GM23248 (cell line): ENCODE results near the gene STYX. TPM values are rescaled to one million over a fixed set of nuclear protein-coding genes. Genes with fewer than 3 reads are reported as not detected.
"Not testable (repeated sequence)": the region's sequence is repeated elsewhere in the genome, so short reads cannot be mapped to it uniquely, and the experiment has no call there.

ENCODE experiments used
- DNase-seq: peaks from one replicate; pipeline ENCODE4 v3.0.0-alpha.2; 2015
- H2AFZ ChIP-seq: fragments of 200-600 bp; sonication (generic); 2 replicates; pipeline ENCODE4 v1.6.1; 2016; ENCODE audit warnings: antibody characterized with exemption
- H3F3A ChIP-seq: fragments of 200-600 bp; sonication (generic); 2 replicates; pipeline ENCODE4 v1.6.1; 2016; ENCODE audit warnings: mild to moderate bottlenecking, antibody characterized with exemption, mixed run types; ENCODE audit not compliant: insufficient read depth
- H3K27ac ChIP-seq: fragments of 200-600 bp; sonication (generic); 2 replicates; pipeline ENCODE4 v1.5.1; 2016; ENCODE audit warnings: mild to moderate bottlenecking
- H3K27me3 ChIP-seq: fragments of 200-600 bp; sonication (generic); replicated peaks from 2 replicates; pipeline ENCODE4 v1.6.1; 2016; ENCODE audit warnings: mild to moderate bottlenecking; ENCODE audit not compliant: insufficient read depth
- H3K36me3 ChIP-seq: fragments of 200-600 bp; sonication (generic); 2 replicates; pipeline ENCODE4 v1.6.1; 2016; ENCODE audit warnings: low read depth, mild to moderate bottlenecking
- H3K4me1 ChIP-seq: fragments of 200-600 bp; sonication (generic); 2 replicates; pipeline ENCODE4 v1.6.1; 2016; ENCODE audit warnings: mild to moderate bottlenecking; ENCODE audit not compliant: insufficient read depth
- H3K4me2 ChIP-seq: fragments of 200-600 bp; sonication (generic); one replicate; pipeline ENCODE4 v1.6.1; 2016; ENCODE audit warnings: mild to moderate bottlenecking; ENCODE audit not compliant: unreplicated experiment
- H3K4me3 ChIP-seq: fragments of 200-600 bp; sonication (generic); 2 replicates; pipeline ENCODE4 v1.5.1; 2016; ENCODE audit warnings: mild to moderate bottlenecking
- H3K79me2 ChIP-seq: fragments of 200-600 bp; sonication (generic); 2 replicates; pipeline ENCODE4 v1.6.1; 2016; ENCODE audit warnings: mild to moderate bottlenecking; ENCODE audit not compliant: insufficient read depth
- H3K9ac ChIP-seq: fragments of 200-600 bp; sonication (generic); 2 replicates; pipeline ENCODE4 v1.6.1; 2016; ENCODE audit warnings: mild to moderate bottlenecking
- H3K9me2 ChIP-seq: fragments of 200-600 bp; sonication (generic); 2 replicates; pipeline ENCODE4 v1.6.1; 2016; ENCODE audit warnings: mixed run types, mild to moderate bottlenecking, moderate library complexity; ENCODE audit not compliant: insufficient read depth
- H3K9me3 ChIP-seq: fragments of 200-600 bp; sonication (generic); one replicate; pipeline ENCODE4 v1.6.1; 2017; ENCODE audit warnings: low read depth
- H4K20me1 ChIP-seq: fragments of 200-600 bp; sonication (generic); 2 replicates; pipeline ENCODE4 v1.6.0; 2016; ENCODE audit not compliant: insufficient read depth
- EZH2 ChIP-seq: fragments of 200-600 bp; sonication (generic); IDR thresholded peaks from 2 replicates; pipeline ENCODE4 v1.6.1; 2018; ENCODE audit warnings: antibody characterized with exemption, mild to moderate bottlenecking; ENCODE audit not compliant: insufficient read depth, poor library complexity, severe bottlenecking
- EZH2phosphoT487 ChIP-seq: fragments of 200-600 bp; sonication (generic); IDR thresholded peaks from 2 replicates; pipeline ENCODE4 v1.6.1; 2018; ENCODE audit warnings: antibody characterized with exemption, moderate library complexity, mild to moderate bottlenecking, low read depth; ENCODE audit not compliant: insufficient read depth
- WGBS, 2 experiments: methylation state at CpG; one replicate each; pipeline ENCODE4 v1.1.6; 2015 to 2017; ENCODE audit warnings: low lambda C conversion rate in 2 of 2, low coverage in 1 of 2; ENCODE audit errors: missing lambda C conversion rate in 2 of 2; 5-methylcytosine and 5-hydroxymethylcytosine counted together
- in situ Hi-C: fragments of 300-500 bp; cut with MboI; formaldehyde crosslinking; loops from 2 replicates; pipeline ENCODE4 v1.15.0; 2020
- polyA plus RNA-seq: library from polyadenylated mRNA; unstranded; fragments of >200 nt; fragmentation: Nextera tagmentation; extraction: Ambion mirVana; gene quantifications from 2 replicates; pipeline ENCODE4 v1.2.1, GENCODE V29; 2016
- total RNA-seq: library from RNA; depleted of rRNA; stranded (reverse); fragments of >200 nt; shearing (Covaris generic); gene quantifications from 2 replicates; pipeline ENCODE4 v1.2.3, GENCODE V29; 2014

STYX gene
- total and polyA plus RNA-seq, 2 experiments from 2014 or later, result 20.1 to 23.0 TPM

DNA sequence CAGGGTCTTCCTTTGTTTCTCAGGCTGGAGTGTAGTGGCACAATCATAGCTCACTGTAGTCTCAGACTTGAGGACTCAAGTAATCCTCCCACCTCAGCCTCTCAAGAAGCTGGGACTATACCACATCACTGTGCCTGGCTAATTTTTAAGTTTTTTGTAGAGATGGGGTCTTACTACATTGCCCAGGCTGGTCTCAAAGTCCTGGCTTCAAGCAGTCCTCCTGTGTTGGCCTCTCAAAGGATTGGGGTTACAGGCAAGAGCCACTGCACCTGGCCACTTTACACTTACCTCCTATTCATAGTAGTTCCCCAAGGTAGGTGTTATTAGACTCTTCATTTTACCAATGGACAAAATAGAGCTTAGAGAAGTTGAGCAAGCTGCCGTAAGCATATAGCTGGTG is 29.2 kb downstream of the STYX start:
- Histone ChIP-seq H3K9ac (no peak overlapping the region), H3F3A (no peaks in the 10 kb centered on the region), H3K36me3 (peaks cover 27% of the 10 kb centered on the region), H3K4me1 (no peaks in the 10 kb centered on the region), H3K4me2 (no peak overlapping the region), H3K27me3 (no peaks in the 10 kb centered on the region), H4K20me1 (no peaks in the 10 kb centered on the region), H3K9me3 (no peaks in the 10 kb centered on the region), H2AFZ (no peak overlapping the region), H3K27ac (no peak overlapping the region), H3K4me3 (no peak overlapping the region), H3K9me2 (no peaks in the 10 kb centered on the region), H3K79me2 (no peaks in the 10 kb centered on the region)
- WGBS, 2 experiments, result 100% methylated on average over 1 of the region's 1 CpG
- no peak for DNase-seq
- TF ChIP-seq EZH2phosphoT487, result no peak
- no peak for TF ChIP-seq EZH2
- in situ Hi-C loops, result no loop called here

DNA sequence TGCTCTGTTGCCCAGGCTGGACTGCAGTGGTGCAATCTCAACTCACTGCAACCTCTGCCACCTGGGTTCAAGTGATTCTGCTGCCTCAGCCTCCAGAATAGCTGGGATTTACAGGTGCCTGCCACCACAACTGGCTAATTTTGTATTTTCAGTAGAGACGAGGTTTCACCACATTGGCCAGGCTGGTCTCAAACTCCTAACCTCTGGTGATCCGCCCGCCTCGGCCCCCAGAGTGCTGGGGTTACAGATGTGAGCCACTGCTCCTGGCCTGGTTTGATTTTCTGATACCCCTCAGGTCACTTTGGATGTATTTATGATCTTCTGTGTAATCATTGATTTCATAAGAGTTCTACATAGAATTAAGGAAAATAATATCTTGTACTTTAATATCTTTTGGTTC is 33.0 kb downstream of the STYX start:
- 98 to 99% methylated on average over 4 of the region's 4 CpGs for WGBS, 2 experiments
- H3K4me3 ChIP-seq, H3K4me2 ChIP-seq, H4K20me1 ChIP-seq, in situ Hi-C loops, H3F3A ChIP-seq, H2AFZ ChIP-seq, H3K9ac ChIP-seq, H3K9me3 ChIP-seq, H3K4me1 ChIP-seq, H3K27ac ChIP-seq, H3K79me2 ChIP-seq, DNase-seq, H3K27me3 ChIP-seq, H3K9me2 ChIP-seq: not testable (repeated sequence)
- H3K36me3 ChIP-seq, result peaks cover 16% of the 10 kb centered on the region

DNA sequence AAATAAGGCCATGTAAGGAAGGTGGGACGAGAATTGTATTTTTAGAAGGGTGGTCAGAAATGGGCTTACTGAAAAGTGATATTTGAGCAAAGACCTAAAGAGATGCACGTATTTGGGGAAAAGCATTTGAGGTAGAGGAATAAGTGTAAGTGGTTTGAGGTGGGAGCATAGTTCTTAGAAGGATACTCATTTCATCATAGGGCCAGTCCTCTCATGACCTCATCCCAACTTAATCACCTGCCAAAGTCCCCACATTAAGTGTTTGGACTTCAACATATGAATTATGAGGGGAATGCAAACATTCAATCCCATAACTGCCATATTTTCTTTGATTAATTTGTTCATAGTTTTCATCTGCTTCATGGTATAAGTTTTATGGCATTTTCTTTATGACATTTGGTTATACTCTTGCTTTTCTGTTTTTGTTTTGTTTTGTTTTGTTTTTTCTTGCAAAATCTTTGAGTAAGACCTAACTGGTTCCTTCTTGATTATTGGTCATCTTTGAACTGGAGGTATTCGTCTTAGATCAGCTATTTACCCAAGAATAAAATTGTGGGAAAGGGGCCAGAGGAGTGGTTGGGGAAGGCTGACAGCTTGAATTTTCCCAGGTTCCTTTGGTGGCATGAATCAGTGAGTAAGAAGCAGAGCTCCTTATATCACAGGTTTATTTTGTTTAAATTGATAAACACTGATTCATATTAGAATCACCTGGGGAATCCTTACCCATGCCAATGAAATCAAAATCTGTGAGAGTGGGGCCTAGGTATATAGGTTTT is 37.3 kb downstream of the STYX start:
- WGBS, 2 experiments, result 99 to 100% methylated on average over 3 of the region's 3 CpGs
- H3K4me3 ChIP-seq, result no peak overlapping the region
- peaks cover 25% of the 10 kb centered on the region; the same call in 1 of the 2 replicates for H3K36me3 ChIP-seq
- H3F3A ChIP-seq, result no peaks in the 10 kb centered on the region
- no peak overlapping the region for H3K27ac ChIP-seq
- no peak overlapping the region for H2AFZ ChIP-seq
- no peak overlapping the region for H3K4me2 ChIP-seq
- no peak for DNase-seq
- H3K4me1 ChIP-seq, result peaks cover 16% of the 10 kb centered on the region
- H3K9me2 ChIP-seq, result no peaks in the 10 kb centered on the region
- in situ Hi-C loops, result no loop called here
- H4K20me1 ChIP-seq, result no peaks in the 10 kb centered on the region
- H3K79me2 ChIP-seq, result no peaks in the 10 kb centered on the region
- no peak for TF ChIP-seq EZH2
- no peak for TF ChIP-seq EZH2phosphoT487
- H3K27me3 ChIP-seq, result no peaks in the 10 kb centered on the region
- no peak overlapping the region for H3K9ac ChIP-seq
- H3K9me3 ChIP-seq, result no peaks in the 10 kb centered on the region

DNA sequence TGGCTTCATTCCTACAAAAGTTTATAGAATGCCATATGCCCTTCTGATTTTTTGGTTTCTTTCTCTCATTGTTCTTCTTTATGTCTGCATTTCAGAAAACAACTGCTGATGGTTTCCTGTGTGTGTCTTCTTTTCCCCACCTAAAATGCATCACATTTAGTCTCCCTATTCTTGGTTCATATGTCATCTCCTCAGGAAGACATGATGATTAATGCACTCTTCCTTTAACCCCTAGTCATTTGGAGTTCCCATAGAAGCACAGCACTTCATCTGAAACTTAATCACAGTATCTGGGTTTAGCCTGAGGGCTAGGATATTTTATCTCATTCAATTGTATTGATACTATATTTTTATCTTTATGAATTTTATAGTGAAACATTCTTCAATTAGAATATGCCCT is 39.9 kb downstream of the STYX start:
- Histone ChIP-seq H3F3A (peaks cover 13% of the 10 kb centered on the region), H3K36me3 (peaks cover 23% of the 10 kb centered on the region; the same call in 1 of the 2 replicates), H3K27ac (no peak overlapping the region), H3K79me2 (no peaks in the 10 kb centered on the region), H3K9ac (no peak overlapping the region), H3K4me3 (no peak overlapping the region), H3K4me1 (peaks cover 21% of the 10 kb centered on the region), H4K20me1 (no peaks in the 10 kb centered on the region), H3K9me3 (no peaks in the 10 kb centered on the region), H3K27me3 (no peaks in the 10 kb centered on the region), H3K9me2 (no peaks in the 10 kb centered on the region), H2AFZ (no peak overlapping the region), H3K4me2 (no peak overlapping the region)
- in situ Hi-C loops, result no loop called here
- TF ChIP-seq EZH2phosphoT487, result no peak
- no peak for TF ChIP-seq EZH2
- no peak for DNase-seq

DNA sequence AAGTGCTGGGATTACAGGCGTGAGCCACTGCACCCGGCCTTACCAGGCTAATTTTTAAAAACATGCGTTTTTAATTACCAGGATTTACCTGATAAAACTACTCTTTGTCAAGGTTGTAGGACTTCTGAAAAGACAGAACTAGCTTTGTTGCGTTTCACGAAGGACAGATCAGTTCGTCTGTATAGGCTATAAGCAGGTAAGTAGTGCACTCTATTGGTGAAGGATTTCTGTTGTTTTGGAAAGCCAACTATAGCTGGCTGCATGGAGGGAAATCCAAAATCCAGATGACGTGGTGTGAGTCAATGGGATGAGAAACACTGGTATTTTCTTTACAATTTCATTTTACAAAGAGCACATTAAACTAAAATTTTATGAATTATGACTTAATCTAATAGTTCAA is 46.9 kb downstream of the STYX start:
- Histone ChIP-seq H3K4me2 (no peak overlapping the region), H3K27ac (no peak overlapping the region), H3K36me3 (peaks cover 48% of the 10 kb centered on the region), H4K20me1 (no peaks in the 10 kb centered on the region), H3K27me3 (no peaks in the 10 kb centered on the region), H3K9ac (no peak overlapping the region), H2AFZ (no peak overlapping the region), H3K4me3 (no peak overlapping the region), H3K9me3 (no peaks in the 10 kb centered on the region), H3F3A (peaks cover 38% of the 10 kb centered on the region), H3K9me2 (no peaks in the 10 kb centered on the region), H3K4me1 (peaks cover 25% of the 10 kb centered on the region), H3K79me2 (peaks cover 28% of the 10 kb centered on the region)
- in situ Hi-C loops, result no loop called here
- 87 to 88% methylated on average over 7 of the region's 7 CpGs for WGBS, 2 experiments
- TF ChIP-seq EZH2 (no peak), EZH2phosphoT487 (no peak)
- DNase-seq, result no peak
